GM18502 (cell line): ENCODE data around the gene RBKS.
"Not testable (repeated sequence)": the region's sequence is repeated elsewhere in the genome, so short reads cannot be mapped to it uniquely, and the experiment has no call there.

Source experiments
- ATAC-seq: cut with Tn5 transposase; IDR thresholded peaks from one replicate; pipeline ENCODE4 v1.9.1; 2021; ENCODE audit warnings: mild to moderate bottlenecking; ENCODE audit not compliant: unreplicated experiment, poor library complexity

The RBKS gene

GRCh38 chr2:27875089-27875881, 14.9 kb downstream of the RBKS start:
- ATAC-seq = no peak

- no peak for ATAC-seq
Observed at GRCh38 chr2:27873091-27873490, 17.1 kb downstream of the RBKS start.

- no peak for ATAC-seq
Observed at GRCh38 chr2:27871802-27872201, 18.4 kb downstream of the RBKS start.

- ATAC-seq = no peak
Observed at GRCh38 chr2:27870724-27871123, 19.5 kb downstream of the RBKS start.

GRCh38 chr2:27869763-27870162, 20.4 kb downstream of the RBKS start:
- ATAC-seq = no peak

- ATAC-seq = no peak
Observed at GRCh38 chr2:27866237-27866636, 23.9 kb downstream of the RBKS start.

GRCh38 chr2:27863955-27864354, 26.2 kb downstream of the RBKS start:
- ATAC-seq = not testable (repeated sequence)

GRCh38 chr2:27863146-27863545, 27.0 kb downstream of the RBKS start:
- ATAC-seq = no peak

- ATAC-seq = no peak
Observed at GRCh38 chr2:27860111-27860510, 30.1 kb downstream of the RBKS start.

GRCh38 chr2:27857417-27858172, 32.6 kb downstream of the RBKS start:
- no peak for ATAC-seq

GRCh38 chr2:27856956-27857355, 33.2 kb downstream of the RBKS start:
- no peak for ATAC-seq

- no peak for ATAC-seq
Observed at GRCh38 chr2:27856386-27856785, 33.8 kb downstream of the RBKS start.

- no peak for ATAC-seq
Observed at GRCh38 chr2:27855476-27855875, 34.7 kb downstream of the RBKS start.

- no peak for ATAC-seq
Observed at GRCh38 chr2:27854229-27854862, 35.8 kb downstream of the RBKS start.

GRCh38 chr2:27852691-27853090, 37.5 kb downstream of the RBKS start:
- ATAC-seq = no peak

- ATAC-seq = no peak
Observed at GRCh38 chr2:27849558-27850205, 40.5 kb downstream of the RBKS start.

- no peak for ATAC-seq
Observed at GRCh38 chr2:27847333-27847732, 42.9 kb downstream of the RBKS start.

GRCh38 chr2:27844821-27845255, 45.3 kb downstream of the RBKS start:
- no peak for ATAC-seq

GRCh38 chr2:27843992-27844391, 46.2 kb downstream of the RBKS start:
- no peak for ATAC-seq

- ATAC-seq = no peak
Observed at GRCh38 chr2:27842894-27843293, 47.3 kb downstream of the RBKS start.
